SK-N-SH treated with all-trans-retinoic acid at 6 μM for 48 hours (cell line): ENCODE results near the gene WTAP.

ENCODE experiments used
- ARNTL ChIP-seq: fragments of 450-650 bp; formaldehyde crosslinking; IDR thresholded peaks from 2 replicates; pipeline ENCODE4 v1.5.0; 2020; ENCODE audit warnings: low read depth, mild to moderate bottlenecking, moderate library complexity, borderline replicate concordance
- ESRRG ChIP-seq: fragments of 250-450 bp; sonication (Bioruptor Pico); IDR thresholded peaks from 2 replicates; pipeline ENCODE4 v1.6.1; 2021; ENCODE audit warnings: mild to moderate bottlenecking
- GLIS3 ChIP-seq: fragments of 250-450 bp; sonication (Bioruptor Pico); IDR thresholded peaks from 2 replicates; pipeline ENCODE4 v1.5.0; 2020; ENCODE audit warnings: mild to moderate bottlenecking, moderate library complexity
- OSR1 ChIP-seq: fragments of 250-450 bp; sonication (Bioruptor Pico); IDR thresholded peaks from 2 replicates; pipeline ENCODE4 v1.8.0; 2022; ENCODE audit warnings: moderate library complexity, mild to moderate bottlenecking, inconsistent platforms
- PPARA ChIP-seq: fragments of 250-450 bp; sonication (Bioruptor Pico); IDR thresholded peaks from 2 replicates; pipeline ENCODE4 v1.5.0; 2020; ENCODE audit warnings: mild to moderate bottlenecking, borderline replicate concordance
- RARB ChIP-seq: fragments of 250-450 bp; sonication (Bioruptor Pico); IDR thresholded peaks from 2 replicates; pipeline ENCODE4 v1.8.0; 2021; ENCODE audit warnings: mild to moderate bottlenecking, moderate library complexity
- ZC3H10 ChIP-seq: fragments of 250-450 bp; sonication (Bioruptor Pico); IDR thresholded peaks from 2 replicates; pipeline ENCODE4 v1.5.1; 2021; ENCODE audit warnings: mild to moderate bottlenecking, moderate library complexity
- ZFP30 ChIP-seq: fragments of 450-650 bp; formaldehyde crosslinking; IDR thresholded peaks from 2 replicates; pipeline ENCODE4 v1.5.0; 2022; ENCODE audit warnings: mild to moderate bottlenecking, moderate library complexity
- ZNF565 ChIP-seq: fragments of 450-650 bp; formaldehyde crosslinking; conservative IDR thresholded peaks from 2 replicates; pipeline ENCODE4 v1.5.0; 2020; ENCODE audit warnings: low read depth, mild to moderate bottlenecking, moderate library complexity
- TF ChIP-seq, protein P1 (sequence below): fragments of 250-450 bp; sonication (Bioruptor Pico); IDR thresholded peaks from 2 replicates; pipeline ENCODE4 v1.5.1; 2020; ENCODE audit warnings: low read depth, mild to moderate bottlenecking, moderate library complexity
- TF ChIP-seq, protein P2 (sequence below): fragments of 250-450 bp; sonication (Bioruptor Pico); IDR thresholded peaks from 2 replicates; pipeline ENCODE4 v1.8.0; 2020; ENCODE audit warnings: mild to moderate bottlenecking, moderate library complexity, borderline replicate concordance
- TF ChIP-seq, protein P3 (sequence below): fragments of 250-450 bp; sonication (Bioruptor Pico); IDR thresholded peaks from 2 replicates; pipeline ENCODE4 v1.5.1; 2021; ENCODE audit warnings: mild to moderate bottlenecking, moderate library complexity

DNA sequence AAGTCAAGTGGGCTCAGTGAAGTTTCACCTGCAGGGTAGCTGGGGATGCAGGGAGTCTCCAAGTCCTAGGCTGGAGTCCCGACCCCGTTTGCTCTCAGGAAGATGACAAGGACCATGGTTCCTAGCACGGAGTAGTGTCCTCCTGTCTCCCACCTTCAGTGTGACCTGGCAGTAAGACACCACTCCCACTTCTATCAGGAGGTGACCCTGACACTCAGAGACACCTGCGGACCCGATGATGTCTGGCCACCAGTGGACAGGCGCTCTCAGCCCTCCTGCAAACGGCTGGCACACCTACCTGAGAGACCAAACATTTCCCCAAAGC is 35.4 kb upstream of the WTAP start:
- TF ChIP-seq, protein P1, sequence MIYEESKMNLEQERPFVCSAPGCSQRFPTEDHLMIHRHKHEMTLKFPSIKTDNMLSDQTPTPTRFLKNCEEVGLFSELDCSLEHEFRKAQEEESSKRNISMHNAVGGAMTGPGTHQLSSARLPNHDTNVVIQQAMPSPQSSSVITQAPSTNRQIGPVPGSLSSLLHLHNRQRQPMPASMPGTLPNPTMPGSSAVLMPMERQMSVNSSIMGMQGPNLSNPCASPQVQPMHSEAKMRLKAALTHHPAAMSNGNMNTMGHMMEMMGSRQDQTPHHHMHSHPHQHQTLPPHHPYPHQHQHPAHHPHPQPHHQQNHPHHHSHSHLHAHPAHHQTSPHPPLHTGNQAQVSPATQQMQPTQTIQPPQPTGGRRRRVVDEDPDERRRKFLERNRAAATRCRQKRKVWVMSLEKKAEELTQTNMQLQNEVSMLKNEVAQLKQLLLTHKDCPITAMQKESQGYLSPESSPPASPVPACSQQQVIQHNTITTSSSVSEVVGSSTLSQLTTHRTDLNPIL (CRISPR knock-in tag): no peak
- TF ChIP-seq PPARA (CRISPR knock-in tag): no peak
- TF ChIP-seq ARNTL (CRISPR knock-in tag): no peak
- TF ChIP-seq ZC3H10 (CRISPR knock-in tag): no peak
- TF ChIP-seq OSR1 (CRISPR knock-in tag): no peak
- TF ChIP-seq, protein P2, sequence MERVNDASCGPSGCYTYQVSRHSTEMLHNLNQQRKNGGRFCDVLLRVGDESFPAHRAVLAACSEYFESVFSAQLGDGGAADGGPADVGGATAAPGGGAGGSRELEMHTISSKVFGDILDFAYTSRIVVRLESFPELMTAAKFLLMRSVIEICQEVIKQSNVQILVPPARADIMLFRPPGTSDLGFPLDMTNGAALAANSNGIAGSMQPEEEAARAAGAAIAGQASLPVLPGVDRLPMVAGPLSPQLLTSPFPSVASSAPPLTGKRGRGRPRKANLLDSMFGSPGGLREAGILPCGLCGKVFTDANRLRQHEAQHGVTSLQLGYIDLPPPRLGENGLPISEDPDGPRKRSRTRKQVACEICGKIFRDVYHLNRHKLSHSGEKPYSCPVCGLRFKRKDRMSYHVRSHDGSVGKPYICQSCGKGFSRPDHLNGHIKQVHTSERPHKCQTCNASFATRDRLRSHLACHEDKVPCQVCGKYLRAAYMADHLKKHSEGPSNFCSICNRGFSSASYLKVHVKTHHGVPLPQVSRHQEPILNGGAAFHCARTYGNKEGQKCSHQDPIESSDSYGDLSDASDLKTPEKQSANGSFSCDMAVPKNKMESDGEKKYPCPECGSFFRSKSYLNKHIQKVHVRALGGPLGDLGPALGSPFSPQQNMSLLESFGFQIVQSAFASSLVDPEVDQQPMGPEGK (CRISPR knock-in tag): no peak
- no peak for TF ChIP-seq ESRRG
- TF ChIP-seq GLIS3 (CRISPR knock-in tag): no peak
- TF ChIP-seq ZNF565 (CRISPR knock-in tag): no peak
- no peak for TF ChIP-seq RARB (CRISPR knock-in tag)
- TF ChIP-seq, protein P3, sequence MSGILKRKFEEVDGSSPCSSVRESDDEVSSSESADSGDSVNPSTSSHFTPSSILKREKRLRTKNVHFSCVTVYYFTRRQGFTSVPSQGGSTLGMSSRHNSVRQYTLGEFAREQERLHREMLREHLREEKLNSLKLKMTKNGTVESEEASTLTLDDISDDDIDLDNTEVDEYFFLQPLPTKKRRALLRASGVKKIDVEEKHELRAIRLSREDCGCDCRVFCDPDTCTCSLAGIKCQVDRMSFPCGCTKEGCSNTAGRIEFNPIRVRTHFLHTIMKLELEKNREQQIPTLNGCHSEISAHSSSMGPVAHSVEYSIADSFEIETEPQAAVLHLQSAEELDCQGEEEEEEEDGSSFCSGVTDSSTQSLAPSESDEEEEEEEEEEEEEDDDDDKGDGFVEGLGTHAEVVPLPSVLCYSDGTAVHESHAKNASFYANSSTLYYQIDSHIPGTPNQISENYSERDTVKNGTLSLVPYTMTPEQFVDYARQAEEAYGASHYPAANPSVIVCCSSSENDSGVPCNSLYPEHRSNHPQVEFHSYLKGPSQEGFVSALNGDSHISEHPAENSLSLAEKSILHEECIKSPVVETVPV (CRISPR knock-in tag): no peak
- TF ChIP-seq ZFP30 (CRISPR knock-in tag): no peak
